GM19035 (cell line): ENCODE measurements around the gene CLDN25.
"Not testable (repeated sequence)": the region's sequence is repeated elsewhere in the genome, so short reads cannot be mapped to it uniquely, and the experiment has no call there.

Experiments
- ATAC-seq: cut with Tn5 transposase; IDR thresholded peaks from one replicate; pipeline ENCODE4 v1.9.1; 2021; ENCODE audit not compliant: unreplicated experiment

The CLDN25 gene

GRCh38 chr11:113779496-113779895, at the start of gene CLDN25:
CLDN25 (plus strand) TSS chr11:113779796; CDS start chr11:113779796, 0 bp downstream.
- no peak for ATAC-seq

GRCh38 chr11:113730887-113731726, 48.5 kb upstream of the CLDN25 start:
- no peak for ATAC-seq

GRCh38 chr11:113732092-113732491, 47.5 kb upstream of the CLDN25 start:
- no peak for ATAC-seq

GRCh38 chr11:113736323-113736722, 43.3 kb upstream of the CLDN25 start:
- no peak for ATAC-seq

- ATAC-seq = no peak
These were observed 26.7 kb upstream of the CLDN25 start for GRCh38 chr11:113752932-113753331.

GRCh38 chr11:113760241-113760640, 19.4 kb upstream of the CLDN25 start:
- ATAC-seq = no peak

- ATAC-seq = not testable (repeated sequence)
These were observed 16.6 kb upstream of the CLDN25 start for GRCh38 chr11:113763040-113763439.

GRCh38 chr11:113764527-113765219, 14.9 kb upstream of the CLDN25 start:
- no peak for ATAC-seq

- no peak for ATAC-seq
These were observed 7.6 kb upstream of the CLDN25 start for GRCh38 chr11:113771964-113772363.

GRCh38 chr11:113773092-113773415, 6.5 kb upstream of the CLDN25 start:
- no peak for ATAC-seq

GRCh38 chr11:113773416-113774173, 6.0 kb upstream of the CLDN25 start, which contains the start of gene ZW10:
ZW10 (minus strand) TSS chr11:113773692; CDS start chr11:113773666, 26 bp downstream.
- ATAC-seq = peak; percentile 99

GRCh38 chr11:113774174-113774503, 5.5 kb upstream of the CLDN25 start:
- ATAC-seq = no peak

GRCh38 chr11:113778111-113778910, 1.3 kb upstream of the CLDN25 start:
- ATAC-seq = no peak

- no peak for ATAC-seq
These were observed 2.1 kb downstream of the CLDN25 start for GRCh38 chr11:113781682-113782081.

- no peak for ATAC-seq
These were observed 2.5 kb downstream of the CLDN25 start for GRCh38 chr11:113782134-113782533.

GRCh38 chr11:113789016-113789415, 9.4 kb downstream of the CLDN25 start:
- not testable (repeated sequence) for ATAC-seq

- no peak for ATAC-seq
These were observed 10.2 kb downstream of the CLDN25 start for GRCh38 chr11:113789675-113790320.

- ATAC-seq = no peak
These were observed 17.2 kb downstream of the CLDN25 start for GRCh38 chr11:113796663-113797259.

GRCh38 chr11:113802621-113803020, 23.0 kb downstream of the CLDN25 start:
- no peak for ATAC-seq

GRCh38 chr11:113805640-113806039, 26.0 kb downstream of the CLDN25 start:
- ATAC-seq = no peak
